ENCODE results near the gene TRIM17.

TRIM17 gene

DNA sequence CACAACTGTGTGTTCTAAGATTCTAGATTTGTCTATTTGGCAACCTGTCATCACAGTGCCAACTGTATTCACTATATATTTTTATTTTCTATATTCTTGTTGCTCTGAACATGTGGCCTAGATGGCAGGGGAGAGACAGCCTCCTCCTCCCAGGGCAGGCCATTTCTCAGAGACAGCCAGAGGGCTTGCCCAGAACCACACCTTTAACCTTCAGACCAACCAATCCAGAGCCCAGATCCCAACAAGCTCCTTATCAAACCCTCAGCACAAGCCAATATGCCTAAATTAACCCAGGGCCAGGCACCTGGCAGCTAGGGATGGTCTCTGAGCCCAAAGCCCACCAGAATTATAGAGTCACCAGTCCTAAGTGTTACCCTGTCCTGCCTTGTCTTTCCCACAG is 29.3 kb downstream of the TRIM17 start:
- no peak for DNase-seq (ENCODE audit: extremely low spot score, insufficient read length, low read depth)
- no peak for FAIRE-seq

DNA sequence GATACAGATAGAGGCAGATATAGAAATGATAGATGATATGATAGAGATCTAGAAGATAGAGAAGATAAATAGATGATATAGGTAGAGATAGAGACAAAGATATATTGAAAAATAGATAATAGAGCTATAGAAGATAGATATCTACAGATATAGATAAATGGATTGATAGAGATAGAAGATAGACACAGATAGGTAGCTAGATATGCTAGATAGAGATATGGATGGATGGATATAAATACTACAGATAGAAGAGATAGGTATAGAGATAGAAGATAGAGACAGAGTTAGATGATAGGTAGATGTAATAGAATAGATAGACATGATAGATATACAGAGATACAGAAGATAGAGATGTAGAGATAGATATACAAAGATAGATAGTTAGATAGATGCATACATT is 31.4 kb downstream of the TRIM17 start:
- FAIRE-seq (no peak), DNase-seq (ENCODE audit: extremely low spot score, insufficient read length, low read depth) (no peak)

DNA sequence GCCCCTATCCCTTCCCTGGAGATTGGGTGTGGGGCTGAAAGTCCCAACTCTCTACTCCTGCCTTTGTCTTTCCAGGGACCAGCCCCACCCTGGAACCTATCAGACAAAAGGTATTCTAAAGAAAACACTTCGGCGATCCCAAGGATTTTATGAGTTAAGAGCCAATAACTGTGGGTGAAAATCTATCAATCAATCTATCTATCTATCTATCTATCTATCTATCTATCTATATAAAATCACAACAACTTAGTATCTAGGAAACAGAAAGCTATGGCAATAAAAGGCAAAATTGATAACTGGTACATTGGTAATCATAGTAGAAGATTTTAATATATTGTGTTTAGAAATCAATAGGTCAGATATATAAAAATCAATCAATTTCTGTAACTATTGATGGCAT is 32.9 kb downstream of the TRIM17 start:
- DNase-seq (ENCODE audit: extremely low spot score, insufficient read length, low read depth) (no peak), FAIRE-seq (no peak)

DNA sequence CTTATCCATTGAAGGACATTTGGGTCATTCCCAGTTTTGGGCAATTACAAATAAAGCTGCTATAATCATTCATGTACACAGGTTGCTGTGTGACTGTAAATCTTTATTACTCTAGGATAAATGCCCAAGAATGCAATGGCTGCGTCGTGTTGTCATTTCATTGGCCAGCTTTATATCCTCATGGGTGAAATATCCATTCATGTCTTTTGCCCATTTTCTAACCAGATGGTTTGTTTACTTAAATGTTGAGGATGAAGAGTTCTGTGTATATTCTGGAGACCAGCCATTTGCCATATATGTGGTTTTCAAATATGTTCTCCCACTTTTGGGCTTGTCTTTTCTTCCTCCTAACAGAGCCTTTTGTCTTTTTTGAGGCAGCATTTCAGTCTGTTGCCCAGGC is 35.3 kb downstream of the TRIM17 start:
- no peak for DNase-seq (ENCODE audit: extremely low spot score, insufficient read length, low read depth)
- no peak for FAIRE-seq

DNA sequence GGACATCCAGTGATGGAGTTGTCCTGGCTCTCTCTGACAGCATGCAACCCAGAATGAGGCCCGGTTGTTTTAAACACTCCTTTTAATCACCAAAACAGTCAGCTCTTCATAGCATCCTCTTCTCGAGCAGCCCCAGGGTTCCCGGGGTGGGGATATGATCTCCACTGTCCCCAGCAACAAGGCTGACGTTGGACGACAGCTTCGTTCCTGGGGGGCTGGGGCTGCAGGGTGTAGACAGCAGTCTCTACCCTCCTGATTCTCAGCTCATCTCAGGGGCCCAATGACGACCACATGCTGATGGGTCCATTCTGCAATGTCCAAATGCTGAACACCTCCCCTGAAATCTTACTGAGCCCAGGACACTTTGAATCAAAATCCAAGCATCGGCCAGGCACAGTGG is 37.0 kb downstream of the TRIM17 start:
- DNase-seq (ENCODE audit: extremely low spot score, insufficient read length, low read depth): no peak
- no peak for FAIRE-seq

DNA sequence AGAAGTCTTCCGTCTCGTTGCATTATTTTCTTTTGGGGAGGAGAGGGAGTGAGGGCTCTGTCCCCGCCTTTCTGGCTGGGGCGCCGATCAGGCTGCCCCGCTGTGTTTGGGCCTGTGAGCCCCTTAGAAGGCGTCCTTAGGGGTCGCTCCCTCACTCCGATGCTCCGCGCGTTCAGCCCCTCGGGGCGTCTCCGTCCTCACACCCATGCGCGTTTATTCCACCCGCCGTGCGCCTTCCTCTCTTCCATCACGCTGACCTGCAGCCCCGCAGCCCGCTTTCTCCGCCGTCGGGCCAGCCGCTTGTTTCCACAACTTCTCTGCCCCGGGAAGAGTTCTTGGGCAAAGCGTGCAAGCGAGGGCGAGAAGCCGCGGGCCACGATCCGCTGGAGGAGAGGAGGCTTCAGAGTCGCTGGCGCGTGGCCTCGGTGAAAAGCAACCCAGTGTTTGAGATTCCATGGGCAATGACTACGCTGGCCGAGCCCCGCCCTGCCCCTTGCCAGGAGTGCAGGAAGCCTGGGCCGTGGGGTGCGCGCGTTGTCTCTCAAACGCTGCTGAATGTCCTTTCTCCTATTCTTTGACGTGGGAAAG is 37.7 kb downstream of the TRIM17 start:
- no peak for FAIRE-seq

DNA sequence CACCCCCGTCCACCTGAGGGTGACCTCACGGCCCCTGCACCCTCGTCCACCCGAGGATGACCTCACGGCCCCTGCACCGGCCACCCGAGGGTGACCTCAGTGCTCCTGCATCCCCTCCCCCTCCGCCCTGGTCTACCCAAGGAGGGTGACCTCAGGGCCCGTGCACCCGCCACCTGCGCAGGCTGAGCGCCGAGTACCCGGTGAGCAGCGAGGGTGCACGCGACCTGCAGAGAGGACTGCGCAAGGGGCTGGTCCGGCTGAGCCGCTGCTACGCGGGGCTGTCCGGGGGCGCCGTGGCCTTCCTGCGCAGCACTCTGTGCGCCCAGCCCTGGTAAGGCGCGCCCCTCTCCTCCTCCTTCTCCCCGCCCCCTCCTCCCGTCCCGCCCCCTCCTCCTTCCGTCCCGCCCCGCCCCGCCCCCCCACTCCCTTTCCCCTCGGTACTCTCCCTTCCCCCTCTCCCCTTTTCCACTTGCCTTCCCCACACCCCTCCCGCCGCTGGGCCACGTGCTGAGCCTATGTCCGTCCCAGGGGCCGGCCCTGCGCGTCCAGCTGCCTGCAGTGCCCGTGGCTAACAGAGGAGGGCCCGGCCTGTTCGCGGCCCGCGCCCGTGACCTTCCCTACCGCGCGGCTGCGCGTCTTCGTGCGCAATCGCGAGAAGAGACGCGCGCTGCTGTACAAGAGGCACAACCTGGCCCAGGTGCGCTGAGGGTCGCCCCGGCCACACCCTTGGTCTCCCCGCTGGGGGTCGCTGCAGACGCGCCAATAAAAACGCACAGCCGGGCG is 38.4 kb downstream of the TRIM17 start:
- DNase-seq (ENCODE audit: extremely low spot score, insufficient read length, low read depth) (no peak), FAIRE-seq (no peak)

More for the DNA sequence above, 37.7 kb downstream of the TRIM17 start:
- DNase-seq (ENCODE audit: extremely low spot score, insufficient read length, low read depth): no peak

DNA sequence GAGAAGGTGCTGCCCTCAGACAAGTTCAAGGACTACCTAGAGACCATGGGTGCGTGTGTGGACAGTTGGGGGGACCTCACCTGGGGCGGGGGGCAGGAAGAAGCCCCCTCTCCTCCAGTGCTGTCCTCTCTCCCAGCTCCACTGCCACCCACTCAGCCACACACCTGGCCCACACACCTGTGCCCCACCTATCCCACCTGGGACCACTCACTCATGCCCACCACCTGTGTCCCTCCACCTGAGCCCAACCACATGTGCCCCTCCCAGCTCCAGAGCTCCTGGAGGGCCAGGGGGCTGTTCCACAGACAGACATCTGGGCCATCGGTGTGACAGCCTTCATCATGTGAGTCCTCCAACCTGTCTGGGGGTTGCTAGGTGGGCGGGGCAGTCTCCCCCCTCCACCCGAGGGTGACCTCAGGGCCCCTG is 39.0 kb downstream of the TRIM17 start:
- FAIRE-seq: no peak
- DNase-seq (ENCODE audit: extremely low spot score, insufficient read length, low read depth): no peak

DNA sequence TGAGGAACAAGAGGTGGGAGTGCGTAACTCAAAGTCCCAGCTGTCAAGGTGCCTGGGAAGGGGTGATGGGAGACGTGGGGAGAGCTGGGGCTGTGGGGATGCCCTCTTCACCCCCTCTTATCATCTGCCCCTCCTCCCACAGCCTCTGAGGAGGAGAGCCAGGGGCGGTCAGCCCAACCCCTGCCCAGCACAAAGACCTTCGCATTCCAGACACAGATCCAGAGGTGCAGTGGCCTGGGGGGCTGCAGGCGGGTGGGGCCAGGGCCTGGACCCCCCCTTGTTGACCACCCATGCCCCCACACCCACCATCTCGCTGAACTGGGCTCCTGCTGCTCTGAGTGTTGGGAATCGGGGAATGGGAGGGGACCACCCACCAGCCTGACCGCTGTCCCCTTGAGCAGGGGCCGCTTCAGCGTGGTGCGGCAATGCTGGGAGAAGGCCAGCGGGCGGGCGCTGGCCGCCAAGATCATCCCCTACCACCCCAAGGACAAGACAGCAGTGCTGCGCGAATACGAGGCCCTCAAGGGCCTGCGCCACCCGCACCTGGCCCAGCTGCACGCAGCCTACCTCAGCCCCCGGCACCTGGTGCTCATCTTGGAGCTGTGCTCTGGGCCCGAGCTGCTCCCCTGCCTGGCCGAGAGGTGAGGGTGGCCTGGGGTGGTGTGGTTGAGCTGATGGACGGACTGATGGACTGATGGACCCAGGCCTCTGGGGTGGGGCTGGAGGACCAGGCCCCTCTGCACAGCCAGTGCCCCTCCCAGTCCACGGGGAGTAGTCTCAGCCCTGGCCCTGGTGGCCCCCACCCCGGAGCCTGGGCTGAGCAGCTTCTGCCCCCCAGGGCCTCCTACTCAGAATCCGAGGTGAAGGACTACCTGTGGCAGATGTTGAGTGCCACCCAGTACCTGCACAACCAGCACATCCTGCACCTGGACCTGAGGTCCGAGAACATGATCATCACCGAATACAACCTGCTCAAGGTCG is 39.7 kb downstream of the TRIM17 start:
- no peak for FAIRE-seq
- no peak for DNase-seq (ENCODE audit: extremely low spot score, insufficient read length, low read depth)

DNA sequence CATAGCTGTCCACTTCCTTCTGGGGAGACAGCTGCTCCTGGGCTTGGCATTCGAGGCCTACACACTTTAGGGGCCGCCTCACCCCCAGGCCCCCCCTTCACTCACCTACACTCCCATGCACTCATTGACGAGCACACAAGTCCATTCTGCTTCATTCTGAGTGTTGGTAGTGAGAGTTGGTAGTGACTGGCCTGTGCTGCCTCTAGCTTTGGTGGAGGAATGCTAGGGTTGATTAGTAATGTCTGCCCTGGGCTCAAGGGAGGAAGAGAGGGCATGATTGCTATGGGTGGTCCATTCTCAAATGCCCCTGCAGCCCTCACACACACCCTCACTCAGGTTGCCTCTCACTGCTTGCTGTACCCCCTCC is 40.4 kb downstream of the TRIM17 start:
- no peak for FAIRE-seq
- no peak for DNase-seq (ENCODE audit: extremely low spot score, insufficient read length, low read depth)

DNA sequence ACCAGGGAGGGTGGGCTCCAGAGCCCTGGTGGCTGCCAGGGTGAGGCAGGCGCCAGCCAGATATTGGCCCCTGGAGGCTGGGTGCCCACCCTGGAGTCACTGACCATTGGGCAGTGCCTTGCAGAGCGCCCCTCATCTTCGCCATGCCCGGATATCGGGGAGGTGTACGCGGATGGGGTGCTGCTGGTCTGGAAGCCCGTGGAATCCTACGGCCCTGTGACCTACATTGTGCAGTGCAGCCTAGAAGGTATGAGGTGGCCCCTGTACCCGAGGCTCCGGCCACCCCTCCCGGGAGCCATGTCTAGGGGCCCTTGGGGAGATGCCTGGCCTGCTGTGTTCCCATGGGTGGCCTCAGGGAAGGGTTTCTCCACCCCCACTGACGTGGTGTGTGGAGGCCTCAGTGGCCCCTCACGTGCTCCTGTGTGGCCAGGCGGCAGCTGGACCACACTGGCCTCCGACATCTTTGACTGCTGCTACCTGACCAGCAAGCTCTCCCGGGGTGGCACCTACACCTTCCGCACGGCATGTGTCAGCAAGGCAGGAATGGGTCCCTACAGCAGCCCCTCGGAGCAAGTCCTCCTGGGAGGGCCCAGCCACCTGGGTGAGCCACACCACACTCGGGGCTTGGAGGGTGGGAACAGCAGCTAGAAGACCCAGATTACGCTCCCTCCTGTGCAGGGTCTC is 40.9 kb downstream of the TRIM17 start:
- DNase-seq (ENCODE audit: extremely low spot score, insufficient read length, low read depth) (no peak), FAIRE-seq (no peak)

DNA sequence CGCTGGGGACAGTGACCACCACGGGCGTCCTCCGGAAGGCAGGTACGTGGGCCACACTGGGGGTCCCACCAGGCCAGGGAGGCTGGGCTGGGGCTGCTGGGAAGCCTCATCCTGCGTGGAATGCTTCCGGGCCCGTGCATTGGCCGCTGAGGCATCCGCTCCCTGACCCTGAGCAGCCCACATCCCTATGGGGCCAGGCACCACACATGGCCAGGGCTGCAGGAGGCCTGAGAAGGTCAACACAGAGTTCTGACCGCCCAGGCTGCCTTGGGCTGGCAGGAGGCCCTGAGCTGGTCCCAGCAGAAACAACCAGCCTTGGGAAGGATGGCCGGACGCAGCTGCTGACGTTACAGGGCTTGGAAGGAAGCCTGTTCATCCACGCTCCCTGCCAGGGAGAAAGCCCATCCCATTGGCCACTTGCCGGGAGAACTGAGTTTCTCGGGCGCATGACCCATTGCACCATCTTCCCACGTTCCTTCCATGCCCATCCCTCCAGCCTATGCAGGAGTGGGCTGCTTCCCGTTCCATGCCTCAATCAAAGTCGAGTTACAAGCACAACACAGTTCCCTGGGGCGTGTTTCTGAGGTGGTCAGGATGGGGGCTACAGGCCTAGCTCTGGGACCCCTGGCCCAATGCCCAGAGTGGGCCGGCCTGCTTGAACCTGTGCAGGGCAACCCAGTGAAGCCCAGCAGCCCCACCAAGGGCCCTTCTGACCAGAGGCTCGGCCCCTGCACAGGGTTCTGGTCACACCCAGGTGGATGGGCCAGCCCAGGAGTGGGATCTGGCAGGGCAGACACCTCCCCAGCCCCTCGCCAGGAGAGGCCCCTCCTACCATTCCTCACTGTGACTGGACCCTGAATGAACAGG is 41.7 kb downstream of the TRIM17 start:
- DNase-seq (ENCODE audit: extremely low spot score, insufficient read length, low read depth): no peak
- no peak for FAIRE-seq

DNA sequence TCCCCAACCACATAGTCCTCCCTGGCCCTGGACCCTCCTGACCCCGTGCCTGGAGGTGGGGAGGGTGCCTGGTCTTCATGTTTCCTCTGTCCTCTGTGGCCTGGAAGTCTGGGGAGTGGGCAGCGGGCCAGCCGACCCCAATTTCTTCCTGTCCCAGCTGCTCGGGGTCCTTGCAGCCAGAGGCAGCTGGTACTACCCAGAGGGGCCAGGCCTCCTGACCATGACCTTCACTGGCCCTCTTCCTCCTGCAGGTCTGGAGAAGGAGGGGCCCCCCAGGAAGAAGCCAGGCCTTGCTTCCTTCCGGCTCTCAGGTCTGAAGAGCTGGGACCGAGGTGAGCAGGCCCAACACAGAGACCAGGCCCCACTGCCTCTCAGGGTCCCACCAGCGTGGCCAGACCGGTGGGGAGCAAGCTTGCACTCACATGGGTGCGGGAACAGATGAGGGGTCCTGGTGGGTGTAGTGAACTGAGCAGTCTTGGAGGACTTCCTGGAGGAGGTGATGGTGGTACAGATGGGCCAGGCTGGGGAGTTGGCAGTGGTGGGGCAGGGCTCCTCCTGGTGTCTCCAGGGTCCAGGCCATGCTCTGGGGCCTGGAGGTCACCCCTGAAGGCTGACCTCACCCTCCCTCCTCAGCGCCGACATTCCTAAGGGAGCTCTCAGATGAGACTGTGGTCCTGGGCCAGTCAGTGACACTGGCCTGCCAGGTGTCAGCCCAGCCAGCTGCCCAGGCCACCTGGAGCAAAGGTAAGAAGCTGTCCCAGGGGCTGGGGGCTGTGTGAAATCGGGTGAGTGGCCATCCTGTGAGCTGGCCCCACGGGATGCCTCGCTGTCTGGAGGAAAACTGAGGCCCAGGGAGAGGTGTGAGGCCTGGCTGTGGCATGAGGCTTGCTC is 42.7 kb downstream of the TRIM17 start:
- FAIRE-seq (no peak), DNase-seq (ENCODE audit: extremely low spot score, insufficient read length, low read depth) (no peak)

DNA sequence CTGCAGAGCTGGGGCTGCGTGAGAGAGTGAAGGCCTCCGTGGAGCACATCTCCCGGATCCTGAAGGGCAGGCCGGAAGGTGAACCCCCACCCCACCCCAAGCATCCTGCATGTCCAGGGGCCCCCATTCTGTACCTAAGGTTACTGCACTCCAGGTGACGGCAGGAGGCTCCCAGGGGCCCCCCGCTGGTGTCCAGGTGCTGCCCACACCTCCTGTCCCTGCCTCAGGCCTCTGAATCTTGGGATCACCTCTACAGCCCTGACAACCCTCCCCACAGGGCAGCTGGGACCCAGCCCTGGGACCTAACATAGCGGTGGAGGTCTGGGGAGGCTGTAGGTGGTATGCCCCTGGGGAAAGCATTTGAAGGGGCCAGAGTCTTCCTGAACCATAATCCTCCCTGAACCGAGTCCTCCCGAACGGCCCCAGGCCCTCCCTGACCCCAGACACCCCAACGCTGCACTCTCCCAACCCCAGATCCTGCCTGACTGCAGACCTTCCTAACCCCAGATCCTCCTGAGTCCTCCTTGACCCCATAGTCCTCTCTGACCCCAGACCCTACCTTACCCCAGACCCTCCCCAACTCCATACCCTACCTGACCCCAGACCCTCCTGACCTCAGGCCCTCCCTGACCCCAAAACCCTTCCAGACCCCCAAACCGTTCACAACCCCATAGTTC is 43.5 kb downstream of the TRIM17 start:
- DNase-seq (ENCODE audit: extremely low spot score, insufficient read length, low read depth): no peak
- no peak for FAIRE-seq

DNA sequence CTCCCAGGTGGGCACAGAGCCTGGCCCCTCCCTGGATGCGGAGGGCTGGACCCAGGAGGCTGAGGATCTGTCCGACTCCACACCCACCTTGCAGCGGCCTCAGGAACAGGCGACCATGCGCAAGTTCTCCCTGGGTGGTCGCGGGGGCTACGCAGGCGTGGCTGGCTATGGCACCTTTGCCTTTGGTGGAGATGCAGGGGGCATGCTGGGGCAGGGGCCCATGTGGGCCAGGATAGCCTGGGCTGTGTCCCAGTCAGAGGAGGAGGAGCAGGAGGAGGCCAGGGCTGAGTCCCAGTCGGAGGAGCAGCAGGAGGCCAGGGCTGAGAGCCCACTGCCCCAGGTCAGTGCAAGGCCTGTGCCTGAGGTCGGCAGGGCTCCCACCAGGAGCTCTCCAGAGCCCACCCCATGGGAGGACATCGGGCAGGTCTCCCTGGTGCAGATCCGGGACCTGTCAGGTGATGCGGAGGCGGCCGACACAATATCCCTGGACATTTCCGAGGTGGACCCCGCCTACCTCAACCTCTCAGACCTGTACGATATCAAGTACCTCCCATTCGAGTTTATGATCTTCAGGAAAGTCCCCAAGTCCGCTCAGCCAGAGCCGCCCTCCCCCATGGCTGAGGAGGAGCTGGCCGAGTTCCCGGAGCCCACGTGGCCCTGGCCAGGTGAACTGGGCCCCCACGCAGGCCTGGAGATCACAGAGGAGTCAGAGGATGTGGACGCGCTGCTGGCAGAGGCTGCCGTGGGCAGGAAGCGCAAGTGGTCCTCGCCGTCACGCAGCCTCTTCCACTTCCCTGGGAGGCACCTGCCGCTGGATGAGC is 44.3 kb downstream of the TRIM17 start:
- no peak for FAIRE-seq

DNA sequence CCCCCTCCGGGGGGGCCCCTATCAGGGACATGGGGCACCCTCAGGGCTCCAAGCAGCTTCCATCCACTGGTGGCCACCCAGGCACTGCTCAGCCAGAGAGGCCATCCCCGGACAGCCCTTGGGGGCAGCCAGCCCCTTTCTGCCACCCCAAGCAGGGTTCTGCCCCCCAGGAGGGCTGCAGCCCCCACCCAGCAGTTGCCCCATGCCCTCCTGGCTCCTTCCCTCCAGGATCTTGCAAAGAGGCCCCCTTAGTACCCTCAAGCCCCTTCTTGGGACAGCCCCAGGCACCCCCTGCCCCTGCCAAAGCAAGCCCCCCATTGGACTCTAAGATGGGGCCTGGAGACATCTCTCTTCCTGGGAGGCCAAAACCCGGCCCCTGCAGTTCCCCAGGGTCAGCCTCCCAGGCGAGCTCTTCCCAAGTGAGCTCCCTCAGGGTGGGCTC is 44.9 kb downstream of the TRIM17 start:
- DNase-seq (ENCODE audit: extremely low spot score, insufficient read length, low read depth) (no peak), FAIRE-seq (no peak)

More for the DNA sequence above, 44.3 kb downstream of the TRIM17 start:
- DNase-seq (ENCODE audit: extremely low spot score, insufficient read length, low read depth): no peak
